Measurements from ENCODE around the gene FMNL1.

- TF ChIP-seq, protein P1, sequence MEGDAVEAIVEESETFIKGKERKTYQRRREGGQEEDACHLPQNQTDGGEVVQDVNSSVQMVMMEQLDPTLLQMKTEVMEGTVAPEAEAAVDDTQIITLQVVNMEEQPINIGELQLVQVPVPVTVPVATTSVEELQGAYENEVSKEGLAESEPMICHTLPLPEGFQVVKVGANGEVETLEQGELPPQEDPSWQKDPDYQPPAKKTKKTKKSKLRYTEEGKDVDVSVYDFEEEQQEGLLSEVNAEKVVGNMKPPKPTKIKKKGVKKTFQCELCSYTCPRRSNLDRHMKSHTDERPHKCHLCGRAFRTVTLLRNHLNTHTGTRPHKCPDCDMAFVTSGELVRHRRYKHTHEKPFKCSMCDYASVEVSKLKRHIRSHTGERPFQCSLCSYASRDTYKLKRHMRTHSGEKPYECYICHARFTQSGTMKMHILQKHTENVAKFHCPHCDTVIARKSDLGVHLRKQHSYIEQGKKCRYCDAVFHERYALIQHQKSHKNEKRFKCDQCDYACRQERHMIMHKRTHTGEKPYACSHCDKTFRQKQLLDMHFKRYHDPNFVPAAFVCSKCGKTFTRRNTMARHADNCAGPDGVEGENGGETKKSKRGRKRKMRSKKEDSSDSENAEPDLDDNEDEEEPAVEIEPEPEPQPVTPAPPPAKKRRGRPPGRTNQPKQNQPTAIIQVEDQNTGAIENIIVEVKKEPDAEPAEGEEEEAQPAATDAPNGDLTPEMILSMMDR (IDR thresholded peaks at IDR 0.05; ENCODE audit: borderline replicate concordance, extremely low read depth, low read length, poor library complexity, severe bottlenecking) = no peak
- TF ChIP-seq EZH2 (IDR thresholded peaks at IDR 0.05; ENCODE audit: borderline replicate concordance, low read depth, low read length, severe bottlenecking) = no peak
These were observed 22.1 kb downstream of the FMNL1 start for GRCh38 chr17:45243750-45244149.
